ENCODE results near the gene RAB10.
A peak's percentile ranks its signal among the peaks of the same experiment; 100 is the strongest.
"Not testable (repeated sequence)": the region's sequence is repeated elsewhere in the genome, so short reads cannot be mapped to it uniquely, and the experiment has no call there.

The RAB10 gene

GRCh38 chr2:26099933-26100332 is 66.0 kb downstream of the RAB10 start:
- DNase-seq = no peak

GRCh38 chr2:26100384-26100783 is 66.5 kb downstream of the RAB10 start:
- no peak for DNase-seq

GRCh38 chr2:26103752-26104151 is 69.9 kb downstream of the RAB10 start:
- DNase-seq = no peak

- DNase-seq = not testable (repeated sequence)
These were observed 74.8 kb downstream of the RAB10 start for GRCh38 chr2:26108701-26109100.

- DNase-seq = no peak
These were observed 78.3 kb downstream of the RAB10 start for GRCh38 chr2:26112201-26112600.

- no peak for DNase-seq
These were observed 80.3 kb downstream of the RAB10 start for GRCh38 chr2:26114151-26114550.

- DNase-seq = no peak
These were observed 84.8 kb downstream of the RAB10 start for GRCh38 chr2:26118682-26119081.

GRCh38 chr2:26119521-26119920 is 85.6 kb downstream of the RAB10 start:
- DNase-seq = no peak

GRCh38 chr2:26122630-26123029 is 88.7 kb downstream of the RAB10 start:
- DNase-seq = no peak

- no peak for DNase-seq
These were observed 89.5 kb downstream of the RAB10 start for GRCh38 chr2:26123426-26123825.

GRCh38 chr2:26126074-26126473 is 92.2 kb downstream of the RAB10 start:
- DNase-seq = no peak

- DNase-seq = no peak
These were observed 94.3 kb downstream of the RAB10 start for GRCh38 chr2:26128176-26128575.

GRCh38 chr2:26130763-26131162 is 96.9 kb downstream of the RAB10 start:
- no peak for DNase-seq

- no peak for DNase-seq
These were observed 102.6 kb downstream of the RAB10 start for GRCh38 chr2:26136451-26136850.

GRCh38 chr2:26139269-26140183 is 105.6 kb downstream of the RAB10 start:
- DNase-seq = no peak

GRCh38 chr2:26141145-26141769 is 107.4 kb downstream of the RAB10 start:
- DNase-seq = no peak

- DNase-seq = no peak
These were observed 110.1 kb downstream of the RAB10 start for GRCh38 chr2:26144031-26144430.

- peak; percentile 14 for DNase-seq
These were observed 111.2 kb downstream of the RAB10 start for GRCh38 chr2:26144953-26145680.

- DNase-seq = no peak
These were observed 114.6 kb downstream of the RAB10 start for GRCh38 chr2:26148501-26148900.

GRCh38 chr2:26150243-26150642 is 116.4 kb downstream of the RAB10 start:
- no peak for DNase-seq

- no peak for DNase-seq
These were observed 123.7 kb downstream of the RAB10 start for GRCh38 chr2:26157580-26157979.

- no peak for DNase-seq
These were observed 128.0 kb downstream of the RAB10 start for GRCh38 chr2:26161926-26162325.

GRCh38 chr2:26162963-26163362 is 129.1 kb downstream of the RAB10 start:
- no peak for DNase-seq

GRCh38 chr2:26164231-26164630 is 130.3 kb downstream of the RAB10 start:
- no peak for DNase-seq
